HG02678 (cell line): ENCODE results near the gene YLPM1.

ENCODE experiments used
- ATAC-seq: cut with Tn5 transposase; IDR thresholded peaks from one replicate; pipeline ENCODE4 v1.9.1; 2021; ENCODE audit warnings: mild to moderate bottlenecking, moderate library complexity; ENCODE audit not compliant: unreplicated experiment

Gene YLPM1

DNA sequence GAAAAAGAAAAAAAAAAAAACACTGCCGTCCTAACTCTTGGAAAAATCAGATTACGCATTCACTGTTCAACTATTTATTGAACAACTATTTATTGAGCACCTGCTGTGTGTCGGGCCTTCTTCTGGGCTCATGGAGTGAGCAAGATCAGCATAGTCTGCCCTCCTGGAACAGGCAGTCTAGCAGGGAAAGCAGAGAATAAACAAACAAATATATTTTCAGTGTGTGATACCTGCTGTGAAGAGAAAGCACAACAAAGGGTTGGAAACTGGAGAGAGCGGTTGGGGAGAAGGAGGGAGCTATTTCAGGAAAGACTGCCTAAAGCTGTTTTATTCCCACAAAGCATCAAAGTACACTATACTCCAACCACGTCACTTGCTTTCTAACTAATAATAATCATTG lies 102.0 kb downstream of the YLPM1 start:
- ATAC-seq, result no peak

DNA sequence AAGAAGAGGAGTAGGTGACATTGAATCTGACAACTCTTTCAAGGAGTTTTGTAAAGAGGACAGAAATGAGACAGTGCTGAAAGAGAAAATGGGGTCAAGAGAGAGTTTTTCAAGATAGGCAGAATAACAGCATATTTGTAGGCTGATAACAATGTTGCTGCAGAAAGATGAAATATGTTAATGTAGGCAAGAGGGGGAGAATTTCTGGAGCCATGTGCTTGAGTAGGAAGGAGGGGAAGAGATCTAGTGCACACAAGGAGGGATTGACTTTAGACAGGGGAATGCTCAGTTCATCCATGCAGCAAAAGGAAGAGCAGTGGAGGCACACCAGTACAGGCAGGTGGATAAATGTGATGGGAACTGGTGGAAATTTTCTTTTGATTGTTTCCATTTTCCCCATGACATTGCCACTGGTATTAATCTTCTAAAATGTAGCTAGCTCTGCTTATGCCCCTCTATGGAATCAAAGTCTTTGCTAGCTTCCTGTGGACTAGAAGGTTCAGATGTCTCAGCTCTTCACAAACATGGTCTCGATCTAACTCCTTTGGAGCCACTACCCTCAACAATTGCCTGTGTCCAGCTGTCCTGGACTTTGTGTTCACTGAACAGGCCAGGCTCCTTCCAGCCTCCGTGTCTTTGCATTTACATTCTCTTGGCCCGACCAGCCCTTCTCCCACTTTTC lies 103.7 kb downstream of the YLPM1 start:
- ATAC-seq, result no peak

DNA sequence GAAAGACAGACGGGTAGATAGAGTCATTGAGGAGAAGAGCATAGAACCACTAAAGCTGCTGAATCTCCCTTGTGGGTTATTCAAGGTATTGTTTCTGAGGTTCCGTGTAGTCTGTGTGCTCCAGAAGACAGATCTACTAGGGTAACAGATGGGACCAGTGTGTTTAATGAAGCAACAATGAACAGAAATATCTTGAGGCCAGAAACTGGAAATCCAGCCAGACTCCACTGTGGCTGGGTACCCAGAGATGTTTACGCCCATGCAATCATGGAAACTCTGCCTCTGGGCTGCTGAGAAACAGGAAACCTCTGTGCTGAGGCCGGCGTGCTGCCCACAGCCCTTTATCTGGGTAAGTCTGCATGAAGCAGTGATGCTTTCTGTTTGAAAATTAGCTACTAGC lies 104.6 kb downstream of the YLPM1 start:
- no peak for ATAC-seq

- no peak for ATAC-seq
Measured at GRCh38 chr14:74868739-74869138, 105.6 kb downstream of the YLPM1 start.

DNA sequence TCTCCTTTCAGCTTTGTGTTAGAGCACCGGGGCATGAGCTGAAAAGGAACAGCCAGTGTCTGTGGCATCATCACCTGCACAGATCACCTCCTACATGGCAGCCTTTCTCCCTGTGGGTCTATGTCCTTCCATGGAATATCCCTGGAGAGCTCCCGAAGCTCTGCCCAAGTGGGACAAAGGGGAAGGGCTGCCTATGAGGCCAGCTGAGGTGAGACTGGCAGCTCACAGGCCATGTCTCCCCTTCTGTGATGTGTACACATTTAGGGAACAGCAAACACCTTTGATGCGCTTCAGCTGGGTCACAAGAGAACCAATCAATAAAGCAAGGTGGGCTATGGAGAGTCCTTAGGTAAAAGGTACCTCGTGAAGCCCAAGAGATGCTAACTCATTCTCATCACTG lies 108.7 kb downstream of the YLPM1 start:
- ATAC-seq, result no peak

DNA sequence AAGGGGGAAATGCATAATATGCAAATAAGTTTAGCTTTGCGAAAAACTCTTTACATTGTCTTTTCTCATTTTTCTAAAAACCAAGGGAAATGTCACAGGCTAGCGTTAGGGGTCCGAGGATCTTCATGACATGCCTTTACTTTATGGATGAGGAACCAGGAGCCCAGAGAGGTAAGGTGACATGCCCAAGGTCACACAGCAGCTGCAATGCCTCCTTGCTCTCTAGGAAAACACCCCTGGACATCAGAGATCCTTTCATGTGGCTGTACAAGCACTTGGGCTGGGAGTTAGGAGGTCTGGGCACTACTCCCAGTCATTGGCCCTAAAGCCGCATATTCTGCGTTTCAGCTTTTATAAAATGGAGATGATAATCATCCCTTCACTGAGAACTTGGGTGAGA lies 112.1 kb downstream of the YLPM1 start:
- ATAC-seq, result no peak

- ATAC-seq, result no peak
Measured at GRCh38 chr14:74875941-74876913, 113.1 kb downstream of the YLPM1 start, which contains the start of gene PROX2. TSS of gene PROX2 (minus strand) at chr14:74876145. CDS start at chr14:74863834, 12,311 bp downstream.

GRCh38 chr14:74879427-74880182 lies 116.5 kb downstream of the YLPM1 start:
- no peak for ATAC-seq

DNA sequence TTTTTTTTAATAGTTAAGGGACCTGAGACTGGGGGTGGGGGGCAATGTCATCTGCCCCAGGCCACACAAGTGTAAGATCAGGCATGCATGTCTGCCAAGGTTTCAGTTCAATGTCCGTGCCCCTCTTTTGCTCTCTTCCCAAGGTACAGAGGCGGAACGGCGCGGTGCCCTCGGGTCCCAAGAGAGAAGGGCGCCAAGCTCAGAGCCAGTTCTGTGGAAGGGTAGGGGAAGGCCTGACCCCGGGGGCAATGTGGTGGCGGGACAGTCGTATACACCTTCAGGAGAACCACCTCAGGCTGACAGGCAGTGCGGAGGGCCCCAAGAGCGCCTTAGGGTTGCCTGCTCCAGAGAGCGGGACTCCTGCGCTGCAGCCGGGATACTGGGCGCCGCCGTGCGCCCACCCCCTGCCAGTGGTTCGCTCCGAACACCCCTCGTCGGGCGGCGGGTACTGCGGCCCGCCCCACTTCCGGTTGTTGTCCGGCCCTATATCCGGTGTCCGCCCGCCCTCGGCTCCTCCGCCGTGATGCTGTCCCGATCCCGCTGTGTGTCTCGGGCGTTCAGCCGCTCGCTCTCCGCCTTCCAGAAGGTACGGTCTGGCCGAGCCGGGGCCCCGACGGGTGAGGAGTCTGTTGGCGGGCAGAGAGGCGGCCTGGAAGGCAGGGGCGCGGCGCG lies 118.5 kb downstream of the YLPM1 start, which contains the start of gene DLST:
Gene DLST, plus strand, starts transcription at position 486 of the 672 bp plus-strand sequence. Its CDS starts 38 bp downstream, at position 524.
- peak; percentile 93 for ATAC-seq

- peak; percentile 48 for ATAC-seq
Measured at GRCh38 chr14:74882103-74882920, 119.2 kb downstream of the YLPM1 start.
